ENCODE measurements around the gene RABGGTB. TPM values are rescaled to one million over a fixed set of nuclear protein-coding genes. Genes with fewer than 3 reads are reported as not detected.
"Not testable (repeated sequence)": the region's sequence is repeated elsewhere in the genome, so short reads cannot be mapped to it uniquely, and the experiment has no call there.

Gene RABGGTB
- total RNA-seq, 1 donor from 2014 or later: 70.8 TPM

GRCh38 chr1:75795703-75796193 is 9.7 kb downstream of the RABGGTB start:
- no peak overlapping the region for H3K27ac Mint-ChIP-seq (ENCODE audit: unreplicated experiment)
- TF ChIP-seq CTCF (IDR thresholded peaks at IDR 0.05; ENCODE audit: partially characterized antibody, unreplicated experiment): no peak
- no peaks in the 10 kb centered on the region for H3K9me3 Mint-ChIP-seq (ENCODE audit: unreplicated experiment)
- no peaks in the 10 kb centered on the region for H3K4me1 Mint-ChIP-seq (ENCODE audit: low read depth, unreplicated experiment)
- no peaks in the 10 kb centered on the region for H3K36me3 Mint-ChIP-seq (ENCODE audit: unreplicated experiment)
- H3K4me3 Mint-ChIP-seq (ENCODE audit: unreplicated experiment): no peak overlapping the region
- H3K27me3 Mint-ChIP-seq (ENCODE audit: unreplicated experiment): no peaks in the 10 kb centered on the region
- DNase-seq: no peak

- Mint-ChIP-seq H3K36me3 (ENCODE audit: unreplicated experiment) (no peaks in the 10 kb centered on the region), H3K27me3 (ENCODE audit: unreplicated experiment) (no peaks in the 10 kb centered on the region), H3K4me3 (ENCODE audit: unreplicated experiment) (no peak within 1 kb of the TSS), H3K9me3 (ENCODE audit: unreplicated experiment) (no peaks in the 10 kb centered on the region), H3K27ac (ENCODE audit: unreplicated experiment) (peak within 1 kb of the TSS; percentile 17), H3K4me1 (ENCODE audit: low read depth, unreplicated experiment) (no peaks in the 10 kb centered on the region)
- TF ChIP-seq CTCF (IDR thresholded peaks at IDR 0.05; ENCODE audit: partially characterized antibody, unreplicated experiment): no peak
- no peak for DNase-seq
Measured at GRCh38 chr1:75796376-75797272, 10.6 kb downstream of the RABGGTB start, which contains the start of gene MSH4. Gene MSH4, plus strand, starts transcription at chr1:75796882. Its CDS starts 104 bp downstream, at chr1:75796986.

- H3K27me3 Mint-ChIP-seq (ENCODE audit: unreplicated experiment): no peaks in the 10 kb centered on the region
- peak overlapping the region; percentile 17 for H3K27ac Mint-ChIP-seq (ENCODE audit: unreplicated experiment)
- no peaks in the 10 kb centered on the region for H3K36me3 Mint-ChIP-seq (ENCODE audit: unreplicated experiment)
- no peaks in the 10 kb centered on the region for H3K9me3 Mint-ChIP-seq (ENCODE audit: unreplicated experiment)
- no peak overlapping the region for H3K4me3 Mint-ChIP-seq (ENCODE audit: unreplicated experiment)
- no peak for TF ChIP-seq CTCF (IDR thresholded peaks at IDR 0.05; ENCODE audit: partially characterized antibody, unreplicated experiment)
- DNase-seq: no peak
- H3K4me1 Mint-ChIP-seq (ENCODE audit: low read depth, unreplicated experiment): no peaks in the 10 kb centered on the region
Measured at GRCh38 chr1:75797273-75797588, 11.2 kb downstream of the RABGGTB start.

DNA sequence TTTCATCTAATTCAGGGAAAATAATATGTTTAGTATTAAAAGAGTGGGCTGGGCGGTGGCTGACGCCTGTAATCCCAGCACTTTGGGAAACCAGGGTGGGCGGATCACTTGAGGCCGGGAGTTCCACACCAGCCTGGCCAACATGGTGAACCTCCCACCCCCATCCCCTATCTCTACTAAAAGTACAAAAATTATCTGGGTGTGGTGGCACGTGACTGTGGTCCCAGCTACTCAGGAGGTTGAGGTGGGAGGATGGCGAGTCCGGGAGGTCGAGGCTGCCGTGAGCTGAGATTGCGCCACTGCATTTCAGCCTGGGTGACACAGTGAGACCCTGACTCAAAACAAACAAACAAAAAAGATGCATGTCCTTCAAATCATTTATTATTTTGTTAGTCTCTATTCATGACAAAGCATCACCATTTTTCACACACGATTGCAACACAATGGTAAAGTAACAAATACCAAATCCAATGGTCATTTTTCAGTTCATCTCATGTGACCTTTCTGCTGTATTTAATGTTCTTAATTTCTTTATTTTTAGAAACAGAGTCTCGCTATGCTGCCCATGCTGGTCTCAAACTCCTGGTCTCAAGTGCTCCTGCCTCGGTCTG is 11.7 kb downstream of the RABGGTB start:
- no peaks in the 10 kb centered on the region for H3K27me3 Mint-ChIP-seq (ENCODE audit: unreplicated experiment)
- DNase-seq: no peak
- TF ChIP-seq CTCF (IDR thresholded peaks at IDR 0.05; ENCODE audit: partially characterized antibody, unreplicated experiment): no peak
- no peak overlapping the region for H3K27ac Mint-ChIP-seq (ENCODE audit: unreplicated experiment)
- no peaks in the 10 kb centered on the region for H3K36me3 Mint-ChIP-seq (ENCODE audit: unreplicated experiment)
- H3K9me3 Mint-ChIP-seq (ENCODE audit: unreplicated experiment): no peaks in the 10 kb centered on the region
- H3K4me3 Mint-ChIP-seq (ENCODE audit: unreplicated experiment): no peak overlapping the region
- H3K4me1 Mint-ChIP-seq (ENCODE audit: low read depth, unreplicated experiment): no peaks in the 10 kb centered on the region

DNA sequence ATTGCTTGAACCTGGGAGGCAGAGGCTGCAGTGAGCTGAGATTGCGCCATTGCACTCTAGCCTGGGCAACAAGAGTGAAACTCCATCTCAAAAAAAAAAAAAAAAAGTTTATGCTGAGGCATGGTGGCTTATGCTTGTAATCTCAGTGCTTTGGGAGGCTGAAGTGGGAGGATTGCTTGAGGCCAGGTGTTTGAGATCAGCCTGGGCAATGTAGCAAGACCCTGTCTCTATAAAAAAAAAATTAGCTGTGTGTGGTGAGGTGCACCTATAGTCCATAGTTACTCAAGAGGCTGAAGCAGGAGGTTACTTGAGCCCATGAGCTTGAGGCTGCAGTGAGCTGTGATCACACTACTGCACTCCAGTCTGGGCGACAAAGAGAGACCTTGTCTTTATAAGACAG is 15.4 kb downstream of the RABGGTB start:
- not testable (repeated sequence) for H3K36me3 Mint-ChIP-seq (ENCODE audit: unreplicated experiment); H3K4me1 Mint-ChIP-seq (ENCODE audit: low read depth, unreplicated experiment); H3K27ac Mint-ChIP-seq (ENCODE audit: unreplicated experiment); H3K27me3 Mint-ChIP-seq (ENCODE audit: unreplicated experiment); DNase-seq; H3K4me3 Mint-ChIP-seq (ENCODE audit: unreplicated experiment); H3K9me3 Mint-ChIP-seq (ENCODE audit: unreplicated experiment)

All from glutamatergic neuron (in vitro differentiated cells).